PC-3 (cell line): ENCODE data around the gene TSHZ2.

Experiments used
- CTCF ChIP-seq: fragments of 300-600 bp; sonication (generic); conservative IDR thresholded peaks from 2 replicates; pipeline ENCODE4 v1.5.1; 2017; ENCODE audit warnings: antibody characterized with exemption, low read depth, mild to moderate bottlenecking, low read length
- EZH2 ChIP-seq: fragments of 300-600 bp; sonication (generic); IDR thresholded peaks from one replicate; pipeline ENCODE4 v1.6.1; 2017; ENCODE audit warnings: antibody characterized with exemption, mild to moderate bottlenecking, low read length; ENCODE audit not compliant: unreplicated experiment
- EZH2phosphoT487 ChIP-seq: fragments of 300-600 bp; sonication (generic); IDR thresholded peaks from 2 replicates; pipeline ENCODE4 v1.6.1; 2018; ENCODE audit warnings: mild to moderate bottlenecking, antibody characterized with exemption, low read length, borderline replicate concordance

DNA sequence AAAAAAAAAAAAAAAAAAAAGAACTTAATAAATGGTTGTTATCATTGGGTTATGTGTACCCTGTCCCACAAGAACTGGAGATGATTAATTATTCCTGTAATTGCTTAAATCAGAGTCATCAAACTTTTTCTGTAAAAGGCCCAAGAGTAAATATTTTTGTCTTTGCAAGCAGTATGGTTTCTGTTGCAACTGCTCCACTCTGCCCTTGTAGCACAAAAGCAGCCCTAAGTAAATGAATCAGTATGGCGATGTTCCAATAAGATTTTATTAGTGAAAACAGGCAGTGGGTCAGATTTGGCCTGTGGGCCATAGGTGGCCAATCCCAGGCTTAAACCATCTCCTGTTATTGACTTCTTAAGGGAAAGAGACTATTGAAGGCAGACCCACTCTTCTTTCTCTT lies 252.7 kb downstream of the TSHZ2 start:
- no peak for TF ChIP-seq CTCF
- no peak for TF ChIP-seq EZH2
- no peak for TF ChIP-seq EZH2phosphoT487
